GM12873 (cell line): ENCODE measurements around the gene CRELD2.

Experiments
- CTCF ChIP-seq: IDR thresholded peaks from 2 replicates; pipeline ENCODE4 v1.5.1; 2012; ENCODE audit warnings: low read depth, mild to moderate bottlenecking, moderate library complexity, low read length, control low read depth; ENCODE audit not compliant: insufficient read depth; ENCODE audit errors: missing control alignments

Gene CRELD2

GRCh38 chr22:49942565-49943404, 24.4 kb downstream of the CRELD2 start:
- TF ChIP-seq CTCF, result no peak

- TF ChIP-seq CTCF, result no peak
These were observed 25.0 kb downstream of the CRELD2 start for GRCh38 chr22:49943405-49943765.

- TF ChIP-seq CTCF, result no peak
These were observed 25.5 kb downstream of the CRELD2 start for GRCh38 chr22:49943771-49944398.

GRCh38 chr22:49944399-49944891, 26.0 kb downstream of the CRELD2 start:
- no peak for TF ChIP-seq CTCF

GRCh38 chr22:49946612-49947295, 28.3 kb downstream of the CRELD2 start:
- no peak for TF ChIP-seq CTCF

- TF ChIP-seq CTCF, result no peak
These were observed 28.8 kb downstream of the CRELD2 start for GRCh38 chr22:49947296-49947622.
